OCI-LY1 (cell line): ENCODE data around the gene ARHGAP27.

ENCODE experiments used
- EZH2 ChIP-seq: fragments of 200-600 bp; sonication (generic), shearing (Covaris generic); IDR thresholded peaks from 2 replicates; pipeline ENCODE4 v1.8.0; 2017; ENCODE audit warnings: borderline replicate concordance, mixed run types, mild to moderate bottlenecking, antibody characterized with exemption, low read length, moderate library complexity, mixed read lengths
- TF ChIP-seq, protein P1 (sequence below): fragments of 200-600 bp; sonication (generic), shearing (Covaris generic); IDR thresholded peaks from 2 replicates; pipeline ENCODE4 v1.5.1; 2017; ENCODE audit warnings: mild to moderate bottlenecking, antibody characterized with exemption, low read length, moderate library complexity, mixed read lengths

DNA sequence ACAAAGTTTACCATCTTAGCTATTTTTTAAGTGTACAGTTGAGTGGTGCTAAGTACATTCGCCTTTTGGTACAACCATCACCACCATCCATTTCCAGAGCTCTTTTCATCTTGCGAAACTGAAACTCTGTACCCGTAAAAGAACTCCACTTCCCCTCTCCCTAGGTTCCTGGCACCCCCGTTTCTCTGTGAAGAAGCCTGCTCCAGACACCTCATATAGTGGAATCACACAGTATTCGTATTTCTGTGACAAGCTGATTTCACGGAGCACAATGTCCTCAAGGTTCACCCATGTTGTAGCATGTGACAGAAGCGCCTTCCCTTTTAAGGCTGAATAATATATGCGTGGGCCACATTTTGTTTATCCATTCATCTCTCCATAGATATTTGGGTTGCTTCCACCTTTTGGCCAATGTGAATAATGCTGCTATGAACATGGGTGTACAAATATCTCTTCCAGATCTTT lies 61.7 kb downstream of the ARHGAP27 start:
- TF ChIP-seq, protein P1, sequence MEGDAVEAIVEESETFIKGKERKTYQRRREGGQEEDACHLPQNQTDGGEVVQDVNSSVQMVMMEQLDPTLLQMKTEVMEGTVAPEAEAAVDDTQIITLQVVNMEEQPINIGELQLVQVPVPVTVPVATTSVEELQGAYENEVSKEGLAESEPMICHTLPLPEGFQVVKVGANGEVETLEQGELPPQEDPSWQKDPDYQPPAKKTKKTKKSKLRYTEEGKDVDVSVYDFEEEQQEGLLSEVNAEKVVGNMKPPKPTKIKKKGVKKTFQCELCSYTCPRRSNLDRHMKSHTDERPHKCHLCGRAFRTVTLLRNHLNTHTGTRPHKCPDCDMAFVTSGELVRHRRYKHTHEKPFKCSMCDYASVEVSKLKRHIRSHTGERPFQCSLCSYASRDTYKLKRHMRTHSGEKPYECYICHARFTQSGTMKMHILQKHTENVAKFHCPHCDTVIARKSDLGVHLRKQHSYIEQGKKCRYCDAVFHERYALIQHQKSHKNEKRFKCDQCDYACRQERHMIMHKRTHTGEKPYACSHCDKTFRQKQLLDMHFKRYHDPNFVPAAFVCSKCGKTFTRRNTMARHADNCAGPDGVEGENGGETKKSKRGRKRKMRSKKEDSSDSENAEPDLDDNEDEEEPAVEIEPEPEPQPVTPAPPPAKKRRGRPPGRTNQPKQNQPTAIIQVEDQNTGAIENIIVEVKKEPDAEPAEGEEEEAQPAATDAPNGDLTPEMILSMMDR, result no peak
- TF ChIP-seq EZH2, result no peak
